ENCODE results near the gene ARRB2. TPM values are rescaled to one million over a fixed set of nuclear protein-coding genes. Genes with fewer than 3 reads are reported as not detected.

ARRB2 gene
- total and polyA plus RNA-seq, 2 of the 13 experiments (the other 11 are each of a cell fraction or from before 2014, with no cell fraction given) = 21.5 to 49.2 TPM

GRCh38 chr17:4672751-4673150 is 37.7 kb upstream of the ARRB2 start:
- H3K79me2 ChIP-seq (ENCODE audit: insufficient read depth, low read length) = no peaks in the 10 kb centered on the region
- no peak overlapping the region for H3K4me2 ChIP-seq (ENCODE audit: low read depth, low read length)
- no peaks in the 10 kb centered on the region for H3K4me1 ChIP-seq (ENCODE audit: insufficient read depth, low read length)
- ATAC-seq = peak; percentile 38
- peaks cover 51 to 66% of the 10 kb centered on the region in 2 experiments; a peak in 4 of 5 replicates for H3K36me3 ChIP-seq (replicated peaks in 1 of 2; ENCODE audit: control insufficient read depth in 1 of 2, insufficient read depth in 2 of 2, low read length in 2 of 2)
- POLR2A ChIA-PET = no interaction called here
- no TSS peak for BruUV-seq (replicated peaks)
- H3K9me3 ChIP-seq (ENCODE audit: low read length) = no peaks in the 10 kb centered on the region
- H3K4me3 ChIP-seq (replicated peaks in 1 of 3; ENCODE audit: insufficient read depth in 1 of 3, low read depth in 2 of 3, low read length in 3 of 3) = no peak overlapping the region
- H4K20me1 ChIP-seq (ENCODE audit: insufficient read depth, low read length) = no peaks in the 10 kb centered on the region
- H2AFZ ChIP-seq (ENCODE audit: low read length) = no peak overlapping the region
- no peak for DNase-seq (ENCODE audit: low spot score)
- no peak overlapping the region for H3K9ac ChIP-seq (ENCODE audit: insufficient read depth, low read depth, low read length)
- no peak for FAIRE-seq
- in situ Hi-C loops (cut with HindIII; ENCODE audit: extremely low pct_ligation_motif_present, low pct_unique_long_range_greater_than_20kb) (no loop called here), intact Hi-C loops (cut with micrococcal nuclease; ENCODE audit: unreplicated experiment) (no loop called here)
- CTCF ChIA-PET (ENCODE audit: low intra/inter-chr PET ratio, low total read pairs) = no interaction called here
- TF ChIP-seq RORA (CRISPR knock-in tag; IDR thresholded peaks at IDR 0.05) (no peak), ZBTB39 (CRISPR knock-in tag; IDR thresholded peaks at IDR 0.05) (no peak), ZBTB3 (CRISPR knock-in tag; IDR thresholded peaks at IDR 0.05; ENCODE audit: borderline replicate concordance, low read depth) (no peak), AGO2 (optimal IDR thresholded peaks at IDR 0.05; ENCODE audit: low read depth, low read length) (peak; percentile 22), MIER3 (CRISPR knock-in tag; IDR thresholded peaks at IDR 0.05; ENCODE audit: borderline replicate concordance) (no peak)
- TF ChIP-seq, protein P1, sequence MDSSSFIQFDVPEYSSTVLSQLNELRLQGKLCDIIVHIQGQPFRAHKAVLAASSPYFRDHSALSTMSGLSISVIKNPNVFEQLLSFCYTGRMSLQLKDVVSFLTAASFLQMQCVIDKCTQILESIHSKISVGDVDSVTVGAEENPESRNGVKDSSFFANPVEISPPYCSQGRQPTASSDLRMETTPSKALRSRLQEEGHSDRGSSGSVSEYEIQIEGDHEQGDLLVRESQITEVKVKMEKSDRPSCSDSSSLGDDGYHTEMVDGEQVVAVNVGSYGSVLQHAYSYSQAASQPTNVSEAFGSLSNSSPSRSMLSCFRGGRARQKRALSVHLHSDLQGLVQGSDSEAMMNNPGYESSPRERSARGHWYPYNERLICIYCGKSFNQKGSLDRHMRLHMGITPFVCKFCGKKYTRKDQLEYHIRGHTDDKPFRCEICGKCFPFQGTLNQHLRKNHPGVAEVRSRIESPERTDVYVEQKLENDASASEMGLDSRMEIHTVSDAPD (CRISPR knock-in tag; IDR thresholded peaks at IDR 0.05) = no peak
- H3K27me3 ChIP-seq (ENCODE audit: control insufficient read depth in 1 of 2, insufficient read depth in 2 of 2, low read length in 2 of 2) = no peaks in the 10 kb centered on the region
- 95% methylated on average over 8 of the region's 8 CpGs for WGBS (ENCODE audit: low lambda C conversion rate)
- H3K27ac ChIP-seq (ENCODE audit: extremely low read length, insufficient read depth, low read length) = no peak overlapping the region

Measured in HepG2 (cell line).